NCI-H2171 treated with DMSO at 0.1 percent for 48 hours (cell line): ENCODE data around the gene TMEM108.

ENCODE experiments used
- DNase-seq: peaks from one replicate; lab custom pipeline; 2025; lab: John Stamatoyannopoulos, UW

The TMEM108 gene

DNA sequence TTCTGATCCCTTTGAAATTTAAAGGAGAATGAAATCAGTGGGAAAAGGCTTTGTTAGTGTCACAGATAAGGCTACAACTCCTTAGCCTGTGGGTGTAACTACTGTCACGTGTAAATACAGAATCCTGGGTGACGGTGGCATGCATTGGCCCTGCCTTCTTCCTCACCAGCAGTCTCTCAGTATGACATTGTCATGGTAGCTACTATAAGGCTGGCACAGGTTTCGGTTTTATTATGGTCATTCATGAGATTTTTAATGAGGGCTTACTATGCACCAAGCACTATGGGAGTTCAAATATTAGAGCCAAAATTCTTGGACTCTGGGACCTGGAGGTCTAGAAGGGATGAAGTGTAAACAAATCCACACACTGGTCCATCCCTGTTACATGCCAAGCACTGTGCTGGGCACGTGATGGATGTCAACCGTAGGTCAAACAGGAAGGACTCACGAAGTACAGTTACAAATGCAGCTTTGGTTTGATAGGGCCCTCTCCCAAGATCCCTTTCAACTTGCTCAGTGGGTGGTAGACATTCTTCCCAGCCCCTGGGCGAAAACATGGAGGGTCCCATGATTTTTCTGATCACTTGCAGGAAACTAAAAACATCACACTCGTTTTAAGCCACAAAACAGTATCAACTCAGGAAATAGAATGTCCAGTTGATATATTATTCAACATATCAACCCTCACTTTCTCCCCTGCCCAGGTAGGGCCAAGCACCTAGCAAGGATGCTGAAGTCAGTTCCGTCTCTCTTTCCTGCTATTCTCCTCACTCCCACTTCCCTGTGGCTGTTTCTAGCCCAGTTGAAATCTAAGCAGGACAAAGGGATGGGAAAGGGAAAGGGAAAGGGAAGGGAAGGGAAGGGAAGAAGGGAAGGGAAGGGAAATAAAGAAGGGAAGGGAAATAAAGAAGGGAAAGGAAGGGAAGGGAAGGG lies 387.0 kb downstream of the TMEM108 start:
- no peak for DNase-seq

DNA sequence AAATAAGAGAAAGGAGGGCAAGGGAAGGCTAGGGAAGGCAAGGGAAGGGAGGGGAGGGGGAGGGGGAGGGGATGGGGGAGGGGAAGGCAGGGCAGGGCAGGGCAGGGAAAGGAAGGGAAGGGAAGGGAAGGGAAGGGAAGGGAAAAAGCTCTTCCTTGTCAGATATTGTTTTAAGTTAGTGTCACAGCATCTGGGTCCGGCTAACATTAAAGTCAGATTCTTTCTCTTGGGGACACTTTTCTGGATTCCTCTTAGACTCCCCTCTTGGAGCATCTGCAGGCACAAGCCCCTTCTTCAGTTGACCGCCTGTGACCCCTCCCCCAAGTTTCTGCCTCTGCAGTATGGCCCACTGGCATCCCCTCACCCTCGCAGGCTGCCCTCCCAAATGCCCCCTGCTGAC lies 387.7 kb downstream of the TMEM108 start:
- DNase-seq = no peak

DNA sequence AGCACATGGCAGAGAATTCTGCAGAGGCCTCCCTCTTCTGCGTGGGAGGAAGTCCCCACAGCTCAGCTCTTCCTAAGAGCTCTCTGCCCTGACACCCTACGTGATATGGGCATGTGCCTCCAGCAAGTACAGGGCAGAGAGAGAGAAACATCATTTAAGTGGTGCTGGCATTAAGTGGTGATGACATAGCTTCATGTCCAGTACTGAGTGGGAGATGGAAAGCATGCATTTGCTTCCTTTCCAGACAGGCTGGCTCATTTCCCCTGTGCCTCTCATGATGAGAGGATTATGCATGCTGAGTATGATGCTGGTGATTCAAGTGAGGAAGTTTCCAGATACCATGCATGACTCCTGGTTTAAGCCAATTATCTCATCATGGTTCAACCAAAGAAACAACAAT lies 388.5 kb downstream of the TMEM108 start:
- DNase-seq = no peak

DNA sequence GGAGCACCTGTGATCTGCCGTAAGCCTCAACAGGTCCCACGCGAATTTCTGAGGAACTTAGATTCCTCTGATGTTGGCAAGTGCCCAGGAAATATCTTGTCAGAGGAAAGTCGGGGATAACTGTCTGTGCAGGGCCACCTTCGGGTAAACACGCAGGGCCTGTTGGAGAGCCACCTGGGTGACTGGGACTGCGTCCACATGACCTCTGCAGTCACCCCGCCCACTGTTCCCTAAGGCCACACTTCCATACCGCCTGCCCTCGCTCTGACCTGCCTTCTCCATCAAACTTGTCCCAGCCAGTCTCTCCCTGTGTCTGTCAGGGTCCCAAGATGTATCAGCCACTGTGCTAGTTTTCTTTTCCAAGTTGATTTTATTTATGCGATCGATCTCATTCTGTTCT lies 390.4 kb downstream of the TMEM108 start:
- DNase-seq = no peak

DNA sequence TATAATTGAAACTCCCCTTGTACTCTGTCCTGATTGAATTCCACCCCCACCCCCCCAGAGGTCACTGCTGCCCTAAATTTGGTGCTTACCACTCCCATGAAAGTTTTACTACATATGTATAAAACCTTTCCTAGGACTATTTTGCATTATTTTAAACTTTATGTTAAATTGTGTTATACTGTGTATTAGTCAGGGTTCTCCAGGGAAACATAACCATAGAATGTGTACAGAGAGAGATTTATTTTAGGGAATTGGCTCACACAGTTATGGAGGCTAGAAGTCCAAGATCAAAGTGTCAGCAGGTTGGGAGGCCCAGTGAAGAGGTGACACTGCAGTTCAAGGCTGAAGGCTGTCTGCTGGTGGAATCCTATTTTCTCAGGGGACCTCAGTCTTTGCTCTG lies 390.9 kb downstream of the TMEM108 start:
- DNase-seq = no peak

DNA sequence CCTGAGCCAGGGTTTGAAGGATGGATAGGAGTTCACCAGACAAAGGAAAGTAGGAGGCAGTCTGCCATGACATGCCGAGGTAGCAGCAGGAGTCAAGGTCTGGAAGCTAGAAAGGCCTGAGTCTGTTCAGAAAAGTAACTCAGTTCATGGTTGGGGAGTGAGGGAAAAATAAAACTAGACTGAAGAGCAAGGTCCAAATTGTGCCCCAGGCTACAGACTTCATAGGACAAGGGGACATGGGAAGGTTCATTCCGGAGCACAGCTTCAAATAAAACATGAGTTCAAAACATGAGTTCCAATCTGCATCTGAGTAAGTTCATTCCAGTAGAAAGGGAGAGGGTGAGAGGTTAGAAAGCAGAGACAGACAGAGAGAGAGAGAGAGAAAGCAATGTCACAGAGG lies 401.4 kb downstream of the TMEM108 start:
- no peak for DNase-seq

DNA sequence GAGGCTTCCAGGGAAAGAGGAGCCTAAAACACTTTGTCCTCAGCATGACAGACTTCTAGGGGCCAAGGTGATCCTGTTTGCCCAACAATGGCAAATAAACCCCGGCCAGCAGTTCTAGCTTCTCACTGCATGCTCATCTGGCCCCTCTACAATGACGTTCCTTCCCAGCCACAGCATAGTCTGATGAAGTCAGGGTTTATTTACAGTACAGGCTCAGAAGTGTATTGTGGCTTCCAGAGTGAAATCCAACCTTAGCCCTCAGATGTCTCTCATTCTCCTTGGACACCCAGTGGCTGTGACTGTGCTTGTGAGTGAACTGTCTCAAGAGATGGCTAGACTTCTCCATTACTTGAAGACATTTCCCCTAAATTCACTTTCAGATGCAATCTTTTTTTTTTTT lies 402.5 kb downstream of the TMEM108 start:
- no peak for DNase-seq

DNA sequence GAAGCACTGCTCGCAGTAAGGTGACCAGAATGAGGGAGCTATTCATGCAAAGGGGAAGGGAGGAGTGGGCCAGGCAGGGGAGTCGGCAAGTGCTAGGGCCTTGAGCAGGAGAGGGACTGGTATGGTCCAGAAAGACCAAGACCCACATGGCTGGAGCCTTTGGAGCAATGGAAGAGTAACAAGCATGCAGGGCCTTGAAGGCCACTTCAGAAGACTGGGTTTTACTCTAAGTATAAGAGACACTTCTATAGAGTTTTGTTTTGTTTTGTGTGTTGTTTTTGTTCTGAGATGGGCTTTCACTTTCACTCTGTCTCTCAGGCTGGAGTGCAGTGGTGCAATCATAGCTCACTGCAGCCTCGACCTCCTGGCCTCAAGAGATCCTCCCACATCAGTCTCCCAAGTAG lies 403.7 kb downstream of the TMEM108 start:
- DNase-seq = no peak

DNA sequence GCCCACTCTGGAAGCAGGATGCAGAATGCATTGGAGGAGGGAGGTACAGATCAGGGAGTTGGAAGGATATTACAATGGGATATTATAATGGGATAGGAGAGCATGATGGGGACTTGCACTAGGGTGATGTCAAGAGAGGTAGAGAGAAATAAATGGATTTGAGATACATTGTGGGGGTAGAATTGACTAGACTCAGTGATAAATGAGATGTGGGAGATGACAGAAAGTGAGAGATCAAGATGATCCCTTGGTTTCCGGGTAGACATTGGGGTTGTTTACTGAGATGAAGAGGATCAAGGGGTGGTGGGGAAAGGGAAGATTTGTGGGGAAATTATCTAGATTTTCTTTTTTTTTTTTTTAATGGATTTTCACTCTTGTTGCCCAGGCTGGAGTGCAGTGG lies 404.3 kb downstream of the TMEM108 start:
- DNase-seq = no peak

DNA sequence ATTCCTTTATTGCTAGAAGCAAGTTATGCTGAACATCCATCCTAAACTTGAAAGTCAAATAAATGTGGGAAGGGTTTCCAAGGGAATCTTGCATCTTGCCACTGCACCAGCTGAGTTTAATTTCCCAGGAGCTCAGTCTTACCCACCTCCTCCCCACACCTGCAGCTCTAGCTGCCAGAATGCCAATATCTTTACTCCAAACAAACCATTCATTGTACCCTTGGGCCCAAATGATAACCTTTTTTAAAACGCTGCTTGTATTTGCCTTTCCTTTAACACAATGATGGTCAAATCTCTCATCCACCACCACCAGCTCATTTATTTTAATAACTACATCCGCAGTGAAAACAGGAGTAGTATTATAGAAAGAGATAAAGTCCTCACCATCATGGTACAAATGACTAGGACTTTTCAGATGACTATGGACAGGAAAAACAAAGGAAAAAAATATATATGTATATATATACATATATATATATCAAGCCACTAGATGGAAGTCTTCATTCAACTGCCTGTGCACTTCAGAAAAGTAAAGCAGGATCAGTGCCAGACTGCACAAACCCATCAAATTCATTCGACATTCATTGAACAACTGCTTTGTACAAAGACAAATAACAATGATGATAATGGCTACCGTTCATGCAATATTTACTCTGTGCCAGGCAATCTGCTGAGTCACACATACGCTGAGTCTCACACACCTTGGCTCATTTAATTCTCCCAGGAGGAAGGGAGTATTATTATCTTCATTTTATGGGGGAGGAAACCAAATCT lies 405.6 kb downstream of the TMEM108 start:
- peak; percentile 16 for DNase-seq

DNA sequence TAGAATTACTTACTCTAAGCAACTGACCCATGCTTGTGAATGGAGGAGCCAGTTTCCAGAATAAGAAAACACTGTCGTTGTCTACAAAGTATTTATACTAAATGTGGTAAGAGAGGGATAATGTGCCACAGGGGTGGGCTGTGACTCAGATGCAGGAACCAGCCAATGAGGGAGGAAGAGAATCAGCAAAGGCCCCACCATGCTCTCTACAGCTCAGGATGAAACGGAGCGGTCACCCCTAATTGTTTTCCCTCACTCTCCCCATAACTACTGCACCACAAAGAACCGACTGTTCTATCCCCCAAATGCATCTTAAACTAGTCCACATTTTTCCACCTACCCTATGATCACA lies 406.2 kb downstream of the TMEM108 start:
- no peak for DNase-seq

DNA sequence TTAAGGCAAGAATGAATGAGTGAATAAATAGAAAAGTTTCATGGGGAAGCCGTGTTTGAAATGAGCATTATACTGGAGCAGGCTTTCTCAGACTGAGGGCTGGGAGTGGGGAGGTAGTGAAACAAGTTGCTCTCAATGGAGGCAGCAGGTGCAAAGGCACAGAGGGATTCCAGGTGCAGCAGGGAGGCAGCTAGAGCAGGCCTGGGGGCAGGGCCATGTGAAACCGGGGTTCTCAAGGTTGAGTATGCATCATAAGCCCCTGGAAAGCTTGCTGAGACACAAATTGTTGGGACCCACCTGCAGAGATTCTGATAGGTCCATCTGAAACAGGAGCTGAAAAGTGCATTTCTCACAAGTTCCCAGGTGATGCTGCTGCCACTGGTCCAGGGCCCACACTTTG lies 406.9 kb downstream of the TMEM108 start:
- no peak for DNase-seq
